ENCODE data around the gene SIK3. TPM values are rescaled to one million over a fixed set of nuclear protein-coding genes. Genes with fewer than 3 reads are reported as not detected.

SIK3 gene
- polyA plus RNA-seq, 1 of the 3 experiments (the other 2 are of a cell fraction) = 5.1 TPM

DNA sequence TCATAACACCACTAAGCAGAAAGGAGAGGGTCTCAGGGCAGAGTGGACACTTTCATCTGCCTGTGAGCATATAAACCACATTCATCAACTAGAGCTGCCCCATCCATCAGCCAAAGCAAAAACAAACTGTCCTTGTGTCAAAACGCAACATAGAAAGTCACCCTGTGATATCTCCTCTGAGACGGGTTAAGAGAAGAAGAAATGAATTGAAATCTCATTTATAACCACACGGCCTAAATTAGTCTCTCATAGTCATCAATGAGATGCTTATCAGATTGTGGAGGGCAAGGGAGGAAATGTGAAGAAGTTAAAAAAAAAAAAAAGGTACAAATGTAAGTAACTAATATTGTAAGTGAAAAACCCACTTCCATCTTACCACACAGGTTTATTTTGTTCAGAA, 75.7 kb downstream of the SIK3 start:
- POLR2A ChIA-PET = no interaction called here
- no peak overlapping the region for H2AFZ ChIP-seq (ENCODE audit: low read depth)
- H3K27me3 ChIP-seq (ENCODE audit: insufficient read depth) = no peaks in the 10 kb centered on the region
- no peak overlapping the region for H3K27ac ChIP-seq (ENCODE audit: low read depth in 2 of 2, low read length in 1 of 2)
- peaks cover 2 to 18% of the 10 kb centered on the region in 2 experiments; a peak in 2 of 4 replicates for H3K4me1 ChIP-seq (ENCODE audit: control insufficient read depth in 1 of 2, insufficient read depth in 2 of 2, low read depth in 1 of 2, low read length in 1 of 2)
- peaks cover 5% of the 10 kb centered on the region; the same call in 1 of the 2 replicates for H3K79me2 ChIP-seq (ENCODE audit: insufficient read depth)
- CTCF ChIA-PET = interaction anchor here (0.6 kb wide), 1 partner anchor 36 kb away, joined by 3 read pairs; no protein-coding TSS in a partner anchor
- peaks cover under 1% of the 10 kb centered on the region; the same call in 1 of the 2 replicates for H4K20me1 ChIP-seq (ENCODE audit: insufficient read depth)
- no peaks in the 10 kb centered on the region for H3K9me2 ChIP-seq
- no peak overlapping the region for H3K9ac ChIP-seq
- no peaks in the 10 kb centered on the region for H3K36me3 ChIP-seq (replicated peaks in 1 of 2; ENCODE audit: control insufficient read depth in 1 of 2, insufficient read depth in 2 of 2, low read length in 1 of 2)
- WGBS (ENCODE audit: low lambda C conversion rate) = 76% methylated on average over 3 of the region's 3 CpGs
- no peak overlapping the region for H3K4me2 ChIP-seq
- no peak for TF ChIP-seq TAF1 (IDR thresholded peaks at IDR 0.05; ENCODE audit: borderline replicate concordance, low read depth, low read length)
- no peak for TF ChIP-seq NRF1 (IDR thresholded peaks at IDR 0.05; ENCODE audit: low read depth, low read length)
- TF ChIP-seq, protein P1, sequence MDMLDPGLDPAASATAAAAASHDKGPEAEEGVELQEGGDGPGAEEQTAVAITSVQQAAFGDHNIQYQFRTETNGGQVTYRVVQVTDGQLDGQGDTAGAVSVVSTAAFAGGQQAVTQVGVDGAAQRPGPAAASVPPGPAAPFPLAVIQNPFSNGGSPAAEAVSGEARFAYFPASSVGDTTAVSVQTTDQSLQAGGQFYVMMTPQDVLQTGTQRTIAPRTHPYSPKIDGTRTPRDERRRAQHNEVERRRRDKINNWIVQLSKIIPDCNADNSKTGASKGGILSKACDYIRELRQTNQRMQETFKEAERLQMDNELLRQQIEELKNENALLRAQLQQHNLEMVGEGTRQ (IDR thresholded peaks at IDR 0.05; ENCODE audit: borderline replicate concordance, low read depth, low read length) = no peak
- no peak for TF ChIP-seq FOXM1 (IDR thresholded peaks at IDR 0.05; ENCODE audit: low read depth)
- no peak for DNase-seq
- H3K9me3 ChIP-seq = no peaks in the 10 kb centered on the region
- peaks cover 8% of the 10 kb centered on the region for H3F3A ChIP-seq (replicated peaks; ENCODE audit: insufficient read depth)
- no peak overlapping the region for H3K4me3 ChIP-seq (ENCODE audit: low read depth in 2 of 2, low read length in 1 of 2)

DNA sequence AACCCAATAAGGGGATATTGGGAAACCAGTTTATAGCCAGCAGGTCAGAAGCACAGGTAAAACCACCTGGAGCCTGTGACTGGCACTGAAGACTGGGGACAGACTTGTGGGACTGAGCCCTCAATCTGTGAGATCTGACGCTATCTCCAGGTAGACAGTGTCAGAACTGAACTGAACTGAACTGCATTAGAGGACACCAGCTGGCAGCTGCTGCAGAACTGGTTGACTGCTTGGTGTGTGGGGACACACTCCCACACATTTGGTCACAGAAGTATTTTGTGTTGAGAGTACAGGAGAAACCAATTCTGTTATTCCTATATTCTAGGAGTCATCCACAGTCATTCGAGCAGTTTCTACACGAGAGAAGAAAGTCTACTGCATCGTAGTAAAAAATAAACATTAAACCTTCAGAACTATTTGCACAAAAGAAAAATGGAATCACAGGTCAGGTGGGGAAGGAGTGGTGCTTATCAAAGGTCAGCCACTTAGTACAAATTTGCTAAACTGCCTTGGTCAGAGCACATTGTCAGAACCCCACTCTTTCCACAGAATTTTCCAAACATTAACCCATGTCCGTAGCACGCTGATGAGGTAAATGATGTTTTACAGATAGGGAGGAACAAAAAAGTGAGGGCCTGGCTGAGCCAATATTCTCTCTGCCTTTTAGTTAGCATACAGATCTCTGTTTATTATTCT, 77.2 kb downstream of the SIK3 start:
- WGBS (ENCODE audit: low lambda C conversion rate) = 83% methylated on average over 5 of the region's 6 CpGs
- Histone ChIP-seq H3K9ac (no peak overlapping the region), H3K79me2 (ENCODE audit: insufficient read depth) (peaks cover 5% of the 10 kb centered on the region; the same call in 1 of the 2 replicates), H3K9me3 (no peaks in the 10 kb centered on the region), H2AFZ (ENCODE audit: low read depth) (no peak overlapping the region), H4K20me1 (ENCODE audit: insufficient read depth) (no peaks in the 10 kb centered on the region; the same call in 1 of the 2 replicates), H3F3A (replicated peaks; ENCODE audit: insufficient read depth) (peaks cover 2% of the 10 kb centered on the region), H3K9me2 (no peaks in the 10 kb centered on the region), H3K36me3 (replicated peaks in 1 of 2; ENCODE audit: control insufficient read depth in 1 of 2, insufficient read depth in 2 of 2, low read length in 1 of 2) (no peaks in the 10 kb centered on the region), H3K27ac (ENCODE audit: low read depth in 2 of 2, low read length in 1 of 2) (no peak overlapping the region), H3K4me3 (ENCODE audit: low read depth in 2 of 2, low read length in 1 of 2) (no peak overlapping the region), H3K4me1 (ENCODE audit: control insufficient read depth in 1 of 2, insufficient read depth in 2 of 2, low read depth in 1 of 2, low read length in 1 of 2) (peaks cover 2 to 14% of the 10 kb centered on the region in 2 experiments; a peak in 2 of 4 replicates), H3K27me3 (ENCODE audit: insufficient read depth) (no peaks in the 10 kb centered on the region), H3K4me2 (no peak overlapping the region)
- POLR2A ChIA-PET = no interaction called here
- no peak for TF ChIP-seq MXI1 (IDR thresholded peaks at IDR 0.05; ENCODE audit: low read depth, low read length)
- TF ChIP-seq RCOR1 (IDR thresholded peaks at IDR 0.05; ENCODE audit: low read length) = no peak
- no peak for TF ChIP-seq RFX5 (IDR thresholded peaks at IDR 0.05; ENCODE audit: low read length)
- no peak for TF ChIP-seq SIN3A (IDR thresholded peaks at IDR 0.05; ENCODE audit: borderline replicate concordance, low read depth, low read length)
- no peak for TF ChIP-seq TEAD4 (IDR thresholded peaks at IDR 0.05; ENCODE audit: borderline replicate concordance, insufficient read depth)
- no peak for TF ChIP-seq CHD2 (IDR thresholded peaks at IDR 0.05; ENCODE audit: low read length, partially characterized antibody)
- TF ChIP-seq ELF1 (IDR thresholded peaks at IDR 0.05) = no peak
- TF ChIP-seq, protein P2, sequence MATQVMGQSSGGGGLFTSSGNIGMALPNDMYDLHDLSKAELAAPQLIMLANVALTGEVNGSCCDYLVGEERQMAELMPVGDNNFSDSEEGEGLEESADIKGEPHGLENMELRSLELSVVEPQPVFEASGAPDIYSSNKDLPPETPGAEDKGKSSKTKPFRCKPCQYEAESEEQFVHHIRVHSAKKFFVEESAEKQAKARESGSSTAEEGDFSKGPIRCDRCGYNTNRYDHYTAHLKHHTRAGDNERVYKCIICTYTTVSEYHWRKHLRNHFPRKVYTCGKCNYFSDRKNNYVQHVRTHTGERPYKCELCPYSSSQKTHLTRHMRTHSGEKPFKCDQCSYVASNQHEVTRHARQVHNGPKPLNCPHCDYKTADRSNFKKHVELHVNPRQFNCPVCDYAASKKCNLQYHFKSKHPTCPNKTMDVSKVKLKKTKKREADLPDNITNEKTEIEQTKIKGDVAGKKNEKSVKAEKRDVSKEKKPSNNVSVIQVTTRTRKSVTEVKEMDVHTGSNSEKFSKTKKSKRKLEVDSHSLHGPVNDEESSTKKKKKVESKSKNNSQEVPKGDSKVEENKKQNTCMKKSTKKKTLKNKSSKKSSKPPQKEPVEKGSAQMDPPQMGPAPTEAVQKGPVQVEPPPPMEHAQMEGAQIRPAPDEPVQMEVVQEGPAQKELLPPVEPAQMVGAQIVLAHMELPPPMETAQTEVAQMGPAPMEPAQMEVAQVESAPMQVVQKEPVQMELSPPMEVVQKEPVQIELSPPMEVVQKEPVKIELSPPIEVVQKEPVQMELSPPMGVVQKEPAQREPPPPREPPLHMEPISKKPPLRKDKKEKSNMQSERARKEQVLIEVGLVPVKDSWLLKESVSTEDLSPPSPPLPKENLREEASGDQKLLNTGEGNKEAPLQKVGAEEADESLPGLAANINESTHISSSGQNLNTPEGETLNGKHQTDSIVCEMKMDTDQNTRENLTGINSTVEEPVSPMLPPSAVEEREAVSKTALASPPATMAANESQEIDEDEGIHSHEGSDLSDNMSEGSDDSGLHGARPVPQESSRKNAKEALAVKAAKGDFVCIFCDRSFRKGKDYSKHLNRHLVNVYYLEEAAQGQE (IDR thresholded peaks at IDR 0.05; ENCODE audit: low read depth, low read length) = no peak
- TF ChIP-seq JUND (IDR thresholded peaks at IDR 0.05) = no peak
- CTCF ChIA-PET = no interaction called here
- no peak for DNase-seq
